Trophoblast cell (in vitro differentiated cells and primary cell): Measurements from ENCODE around the gene PHKG1.
"Not testable (repeated sequence)": the region's sequence is repeated elsewhere in the genome, so short reads cannot be mapped to it uniquely, and the experiment has no call there.

Experiments used
- DNase-seq, 2 donors: peaks; one replicate each; pipeline ENCODE4 v3.0.0-alpha.2; 2016
- H2AFZ ChIP-seq: 2 replicates; pipeline ENCODE4 v1.6.1; 2013; ENCODE audit warnings: low read length, moderate library complexity, mild to moderate bottlenecking; ENCODE audit not compliant: insufficient read depth, poor library complexity
- H2AK5ac ChIP-seq: 2 replicates; pipeline ENCODE4 v1.6.1; 2013; ENCODE audit warnings: mild to moderate bottlenecking, low read length
- H2BK120ac ChIP-seq: 2 replicates; pipeline ENCODE4 v1.6.1; 2013; ENCODE audit warnings: low read length, mild to moderate bottlenecking, moderate library complexity; ENCODE audit not compliant: insufficient read depth, poor library complexity
- H2BK12ac ChIP-seq: 2 replicates; pipeline ENCODE4 v1.6.1; 2013; ENCODE audit warnings: mild to moderate bottlenecking, low read length, moderate library complexity
- H2BK5ac ChIP-seq: 2 replicates; pipeline ENCODE4 v1.6.1; 2013; ENCODE audit warnings: low read length, low read depth, moderate library complexity, mild to moderate bottlenecking; ENCODE audit not compliant: poor library complexity
- H3K14ac ChIP-seq: 2 replicates; pipeline ENCODE4 v1.6.1; 2013; ENCODE audit warnings: mild to moderate bottlenecking, low read length
- H3K18ac ChIP-seq: 2 replicates; pipeline ENCODE4 v1.6.1; 2013; ENCODE audit warnings: mild to moderate bottlenecking, low read length
- H3K23ac ChIP-seq: 2 replicates; pipeline ENCODE4 v1.6.1; 2013; ENCODE audit warnings: low read length
- H3K27ac ChIP-seq: 2 replicates; pipeline ENCODE4 v1.5.1; 2013; ENCODE audit warnings: low read depth, mild to moderate bottlenecking, inconsistent platforms, low read length, moderate library complexity
- H3K27me3 ChIP-seq: 2 replicates; pipeline ENCODE4 v1.6.1; 2013; ENCODE audit warnings: inconsistent platforms, mild to moderate bottlenecking, low read length, moderate library complexity; ENCODE audit not compliant: insufficient read depth
- H3K36me3 ChIP-seq, 2 experiments: 1 replicate in 1 of 2; 2 replicates in 1 of 2; pipeline ENCODE4 v1.6.1; 2013; ENCODE audit warnings: low read length in 2 of 2, mild to moderate bottlenecking in 2 of 2, moderate library complexity in 1 of 2; ENCODE audit not compliant: insufficient read depth in 2 of 2, control insufficient read depth in 1 of 2
- H3K4ac ChIP-seq: 2 replicates; pipeline ENCODE4 v1.6.1; 2013; ENCODE audit warnings: low read depth, mild to moderate bottlenecking, low read length, moderate library complexity
- H3K4me1 ChIP-seq, 2 experiments: 1 replicate in 1 of 2; 2 replicates in 1 of 2; pipeline ENCODE4 v1.6.1; 2013; ENCODE audit warnings: low read length in 2 of 2, mild to moderate bottlenecking in 2 of 2, moderate library complexity in 1 of 2; ENCODE audit not compliant: insufficient read depth in 2 of 2, control insufficient read depth in 1 of 2
- H3K4me2 ChIP-seq: 2 replicates; pipeline ENCODE4 v1.6.1; 2013; ENCODE audit warnings: inconsistent platforms, mild to moderate bottlenecking, low read length, moderate library complexity
- H3K4me3 ChIP-seq: 2 replicates; pipeline ENCODE4 v1.5.1; 2013; ENCODE audit warnings: mild to moderate bottlenecking, low read depth, low read length, inconsistent platforms
- H3K79me1 ChIP-seq: one replicate; pipeline ENCODE4 v1.6.1; 2013; ENCODE audit warnings: low read length
- H3K79me2 ChIP-seq: 2 replicates; pipeline ENCODE4 v1.6.1; 2013; ENCODE audit warnings: low read length, mild to moderate bottlenecking; ENCODE audit not compliant: control insufficient read depth, insufficient read depth, poor library complexity
- H3K9ac ChIP-seq: 2 replicates; pipeline ENCODE4 v1.6.1; 2013; ENCODE audit warnings: mild to moderate bottlenecking, low read length
- H3K9me3 ChIP-seq: 2 replicates; pipeline ENCODE4 v1.6.1; 2013; ENCODE audit warnings: low read depth, mild to moderate bottlenecking, control low read depth, inconsistent platforms, low read length; ENCODE audit not compliant: insufficient read depth
- H4K12ac ChIP-seq: 2 replicates; pipeline ENCODE4 v1.6.1; 2013; ENCODE audit warnings: low read depth, mild to moderate bottlenecking, low read length, moderate library complexity
- H4K8ac ChIP-seq: 2 replicates; pipeline ENCODE4 v1.6.1; 2013; ENCODE audit warnings: low read depth, mild to moderate bottlenecking, low read length, moderate library complexity
- H4K91ac ChIP-seq: one replicate; pipeline ENCODE4 v1.6.1; 2013; ENCODE audit warnings: low read depth, mild to moderate bottlenecking, low read length, moderate library complexity
- WGBS: extraction: QIAGEN DNeasy Blood & Tissue Kit; methylation state at CpG from one replicate; pipeline ENCODE4 v1.1.7; 2013; ENCODE audit warnings: missing lambda C conversion rate; ENCODE audit not compliant: insufficient read length, insufficient coverage; ENCODE audit errors: extremely low coverage; 5-methylcytosine and 5-hydroxymethylcytosine counted together

The PHKG1 gene

GRCh38 chr7:56053379-56053778, 39.4 kb downstream of the PHKG1 start:
- H3K14ac ChIP-seq: no peak overlapping the region
- H3K23ac ChIP-seq: no peak overlapping the region
- H3K4me1 ChIP-seq: peaks cover 7 to 8% of the 10 kb centered on the region in 2 experiments
- no peak overlapping the region for H3K4me3 ChIP-seq
- no peak overlapping the region for H2BK5ac ChIP-seq
- H3K27ac ChIP-seq: no peak overlapping the region
- H3K18ac ChIP-seq: no peak overlapping the region
- H4K91ac ChIP-seq: no peak overlapping the region
- no peaks in the 10 kb centered on the region for H3K27me3 ChIP-seq
- H2AK5ac ChIP-seq: no peak overlapping the region
- H2BK12ac ChIP-seq: no peak overlapping the region
- no CpG with 5 or more reads among the region's 9 CpGs for WGBS
- peak overlapping the region; percentile 48 for H3K9ac ChIP-seq
- H3K36me3 ChIP-seq: peaks cover 19 to 28% of the 10 kb centered on the region in 2 experiments
- no peak for DNase-seq
- H3K79me1 ChIP-seq: peaks cover 11% of the 10 kb centered on the region
- H3K79me2 ChIP-seq: peaks cover 23% of the 10 kb centered on the region
- H2AFZ ChIP-seq: no peak overlapping the region
- H4K8ac ChIP-seq: peak overlapping the region; percentile 7
- H3K4me2 ChIP-seq: no peak overlapping the region
- peak overlapping the region; percentile 81 for H3K4ac ChIP-seq
- H4K12ac ChIP-seq: peak overlapping the region; percentile 26
- H3K9me3 ChIP-seq: no peaks in the 10 kb centered on the region
- no peak overlapping the region for H2BK120ac ChIP-seq

DNA sequence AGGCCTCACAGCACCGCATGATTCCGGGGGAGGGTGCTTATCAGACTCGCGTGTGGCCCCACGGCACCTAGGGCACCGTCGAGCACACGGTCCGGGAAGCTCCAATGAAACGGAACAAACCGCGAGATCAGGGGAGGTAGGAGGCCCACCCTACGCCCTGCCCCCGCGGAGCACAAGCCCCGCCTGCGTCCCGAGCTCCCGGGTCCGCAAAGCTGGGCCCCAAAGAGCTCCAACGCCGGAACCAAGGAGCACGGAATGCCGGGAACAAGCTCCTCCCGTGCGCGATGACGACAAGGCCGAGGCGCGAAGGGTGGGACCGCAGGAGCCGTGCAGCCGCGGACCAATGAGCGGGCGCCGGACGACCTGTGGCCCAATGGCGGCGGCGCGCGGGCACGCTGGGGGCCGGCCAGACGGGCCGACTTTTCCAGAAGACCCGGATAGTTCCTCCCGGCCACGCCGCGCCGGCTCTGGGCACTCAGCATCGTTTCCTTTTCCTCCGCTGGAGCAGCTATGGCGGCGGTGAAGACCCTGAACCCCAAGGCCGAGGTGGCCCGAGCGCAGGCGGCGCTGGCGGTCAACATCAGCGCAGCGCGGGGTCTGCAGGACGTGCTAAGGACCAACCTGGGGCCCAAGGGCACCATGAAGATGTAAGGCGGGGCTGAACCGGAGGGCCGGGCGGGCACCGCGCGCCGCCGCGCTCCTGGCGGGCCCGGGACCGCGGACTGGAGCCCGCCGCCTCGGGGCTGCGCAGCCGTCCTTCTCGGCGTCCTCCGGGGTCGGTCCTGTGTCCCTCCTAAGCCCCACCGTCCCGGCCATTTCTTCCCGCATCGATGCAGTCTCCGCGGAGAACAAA, 41.2 kb downstream of the PHKG1 start, which contains the start of the genes CCT6A and PSPH:
CCT6A (plus strand) TSS at position 427 of the 853 bp plus-strand sequence; CDS start at position 511, 84 bp downstream.
PSPH (minus strand) TSS at position 106 of the 853 bp plus-strand sequence. CDS start 30,232 bp downstream, outside the sequence.
- H2BK12ac ChIP-seq: peak within 1 kb of the TSS; percentile 77
- no peaks in the 10 kb centered on the region for H3K27me3 ChIP-seq
- peaks cover 12 to 17% of the 10 kb centered on the region in 2 experiments for H3K36me3 ChIP-seq
- peak within 1 kb of the TSS; percentile 97 for H3K18ac ChIP-seq
- WGBS: no CpG with 5 or more reads among the region's 97 CpGs
- peak within 1 kb of the TSS; percentile 89 for H2BK5ac ChIP-seq
- no peaks in the 10 kb centered on the region for H3K9me3 ChIP-seq
- H3K79me1 ChIP-seq: peaks cover 11% of the 10 kb centered on the region
- peak within 1 kb of the TSS; percentile 97 for H4K91ac ChIP-seq
- H3K4ac ChIP-seq: peak within 1 kb of the TSS; percentile 98
- H4K12ac ChIP-seq: peak within 1 kb of the TSS; percentile 99
- H3K9ac ChIP-seq: peak within 1 kb of the TSS; percentile 96
- no peak within 1 kb of the TSS for H3K23ac ChIP-seq
- H3K4me2 ChIP-seq: peak within 1 kb of the TSS; percentile 75
- H3K4me1 ChIP-seq: peaks cover 7 to 8% of the 10 kb centered on the region in 2 experiments
- peak within 1 kb of the TSS; percentile 97 for H3K4me3 ChIP-seq
- peaks cover 23% of the 10 kb centered on the region for H3K79me2 ChIP-seq
- peak within 1 kb of the TSS; percentile 98 for H3K14ac ChIP-seq
- peak; percentile 98 to 99 for DNase-seq
- peak within 1 kb of the TSS; percentile 93 for H3K27ac ChIP-seq
- H2AFZ ChIP-seq: peak within 1 kb of the TSS; percentile 84
- peak within 1 kb of the TSS; percentile 97 for H4K8ac ChIP-seq
- peak within 1 kb of the TSS; percentile 75 for H2BK120ac ChIP-seq
- H2AK5ac ChIP-seq: peak within 1 kb of the TSS; percentile 86

GRCh38 chr7:56051053-56051338, 41.8 kb downstream of the PHKG1 start:
- Histone ChIP-seq H3K27ac (peak overlapping the region; percentile 88), H3K79me2 (peaks cover 23% of the 10 kb centered on the region), H3K4ac (peak overlapping the region; percentile 71), H3K4me1 (peaks cover 7 to 8% of the 10 kb centered on the region in 2 experiments), H4K12ac (peak overlapping the region; percentile 89), H3K4me3 (peak overlapping the region; percentile 84), H3K36me3 (peaks cover 7 to 11% of the 10 kb centered on the region in 2 experiments), H2BK120ac (peak overlapping the region; percentile 52), H3K4me2 (peak overlapping the region; percentile 67), H3K9ac (peak overlapping the region; percentile 96), H3K14ac (peak overlapping the region; percentile 76), H4K91ac (peak overlapping the region; percentile 94), H3K79me1 (peaks cover 11% of the 10 kb centered on the region), H2BK12ac (no peak overlapping the region), H3K27me3 (no peaks in the 10 kb centered on the region), H2BK5ac (peak overlapping the region; percentile 88), H2AK5ac (peak overlapping the region; percentile 86), H3K9me3 (no peaks in the 10 kb centered on the region), H4K8ac (peak overlapping the region; percentile 97), H2AFZ (peak overlapping the region; percentile 84), H3K18ac (peak overlapping the region; percentile 72), H3K23ac (no peak overlapping the region)
- WGBS: no CpG with 5 or more reads among the region's 9 CpGs
- peak in 1 of 2 donors; percentile 46 for DNase-seq

DNA sequence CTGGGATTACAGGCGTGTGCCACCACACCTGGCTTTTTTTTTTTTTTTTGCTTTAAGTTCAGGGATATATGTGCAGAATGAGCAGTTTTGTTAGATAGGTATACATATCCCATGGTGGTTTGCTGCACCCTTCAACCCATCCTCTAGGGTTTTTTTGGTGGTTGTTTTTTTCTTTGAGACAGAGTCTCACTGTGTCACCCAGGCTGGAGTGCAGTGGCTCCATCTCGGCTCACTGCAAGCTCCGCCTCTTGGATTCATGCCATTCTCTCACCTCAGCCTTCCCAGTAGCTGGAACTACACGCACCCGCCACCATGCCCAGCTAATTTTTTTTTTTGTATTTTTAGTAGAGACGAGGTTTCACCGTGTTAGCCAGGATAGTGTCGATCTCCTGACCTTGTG, 44.0 kb downstream of the PHKG1 start:
- H4K12ac ChIP-seq, H3K9me3 ChIP-seq, H4K8ac ChIP-seq, H4K91ac ChIP-seq, H3K4ac ChIP-seq, H2BK5ac ChIP-seq, H3K27ac ChIP-seq, H2BK120ac ChIP-seq, H2AK5ac ChIP-seq, H3K36me3 ChIP-seq, H3K14ac ChIP-seq, H3K18ac ChIP-seq, H3K27me3 ChIP-seq, H3K4me3 ChIP-seq, H3K9ac ChIP-seq, H3K23ac ChIP-seq, H3K4me1 ChIP-seq, H2BK12ac ChIP-seq, H3K4me2 ChIP-seq, H2AFZ ChIP-seq: not testable (repeated sequence)
- H3K79me1 ChIP-seq: peaks cover 11% of the 10 kb centered on the region
- H3K79me2 ChIP-seq: peaks cover 23% of the 10 kb centered on the region
- WGBS: no CpG with 5 or more reads among the region's 8 CpGs
- DNase-seq: peak in 1 of 2 donors; percentile 20
